ENCODE measurements around the gene NENF. TPM values are rescaled to one million over a fixed set of nuclear protein-coding genes. Genes with fewer than 3 reads are reported as not detected.

NENF gene
- total RNA-seq, 4 donors from 2014 or later, result 42.8 to 113 (median 75.7) TPM

GRCh38 chr1:212487286-212487685 is 54.6 kb downstream of the NENF start:
- Histone ChIP-seq H3K4me1 (peaks cover 0 to 17% (median 5%) of the 10 kb centered on the region in 3 donors), H3K27me3 (no peaks in the 10 kb centered on the region), H3K36me3 (no peaks in the 10 kb centered on the region), H3K9me3 (no peaks in the 10 kb centered on the region), H3K4me3 (no peak overlapping the region), H3K27ac (no peak overlapping the region)
- no peak for ATAC-seq
- WGBS, 2 donors (ENCODE audit: low coverage in 1 of 2), result 88 to 100% methylated on average over 2 of the region's 2 CpGs
- TF ChIP-seq POLR2AphosphoS5 (IDR thresholded peaks at IDR 0.05) (no peak), POLR2A (IDR thresholded peaks at IDR 0.05) (no peak), EP300 (IDR thresholded peaks at IDR 0.05) (no peak)
- TF ChIP-seq, protein P1, sequence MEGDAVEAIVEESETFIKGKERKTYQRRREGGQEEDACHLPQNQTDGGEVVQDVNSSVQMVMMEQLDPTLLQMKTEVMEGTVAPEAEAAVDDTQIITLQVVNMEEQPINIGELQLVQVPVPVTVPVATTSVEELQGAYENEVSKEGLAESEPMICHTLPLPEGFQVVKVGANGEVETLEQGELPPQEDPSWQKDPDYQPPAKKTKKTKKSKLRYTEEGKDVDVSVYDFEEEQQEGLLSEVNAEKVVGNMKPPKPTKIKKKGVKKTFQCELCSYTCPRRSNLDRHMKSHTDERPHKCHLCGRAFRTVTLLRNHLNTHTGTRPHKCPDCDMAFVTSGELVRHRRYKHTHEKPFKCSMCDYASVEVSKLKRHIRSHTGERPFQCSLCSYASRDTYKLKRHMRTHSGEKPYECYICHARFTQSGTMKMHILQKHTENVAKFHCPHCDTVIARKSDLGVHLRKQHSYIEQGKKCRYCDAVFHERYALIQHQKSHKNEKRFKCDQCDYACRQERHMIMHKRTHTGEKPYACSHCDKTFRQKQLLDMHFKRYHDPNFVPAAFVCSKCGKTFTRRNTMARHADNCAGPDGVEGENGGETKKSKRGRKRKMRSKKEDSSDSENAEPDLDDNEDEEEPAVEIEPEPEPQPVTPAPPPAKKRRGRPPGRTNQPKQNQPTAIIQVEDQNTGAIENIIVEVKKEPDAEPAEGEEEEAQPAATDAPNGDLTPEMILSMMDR (IDR thresholded peaks at IDR 0.05), result no peak

GRCh38 chr1:212487774-212488435 is 55.2 kb downstream of the NENF start:
- H3K9me3 ChIP-seq, result no peaks in the 10 kb centered on the region
- H3K36me3 ChIP-seq, result no peaks in the 10 kb centered on the region
- peak; percentile 35 for ATAC-seq
- H3K27ac ChIP-seq, result peak overlapping the region in 3 of 4 donors; percentile 43 to 62 (median 46)
- peaks cover 0 to 17% (median 5%) of the 10 kb centered on the region in 3 donors for H3K4me1 ChIP-seq
- H3K4me3 ChIP-seq, result no peak overlapping the region
- no peaks in the 10 kb centered on the region for H3K27me3 ChIP-seq
- no peak for TF ChIP-seq POLR2A (IDR thresholded peaks at IDR 0.05)
- TF ChIP-seq, protein P1 (IDR thresholded peaks at IDR 0.05), result no peak
- TF ChIP-seq POLR2AphosphoS5 (IDR thresholded peaks at IDR 0.05), result no peak
- TF ChIP-seq EP300 (IDR thresholded peaks at IDR 0.05), result no peak
- WGBS, 2 donors (ENCODE audit: low coverage in 1 of 2), result 81 to 84% methylated on average over 4 to 6 of the region's 7 CpGs

GRCh38 chr1:212488436-212489283 is 55.9 kb downstream of the NENF start:
- Histone ChIP-seq H3K36me3 (no peaks in the 10 kb centered on the region), H3K4me3 (no peak overlapping the region), H3K27ac (peak overlapping the region in 3 of 4 donors; percentile 46 to 62 (median 55)), H3K27me3 (no peaks in the 10 kb centered on the region), H3K4me1 (peaks cover 0 to 17% (median 5%) of the 10 kb centered on the region in 3 donors), H3K9me3 (no peaks in the 10 kb centered on the region)
- TF ChIP-seq POLR2AphosphoS5 (IDR thresholded peaks at IDR 0.05), result peak; percentile 37
- TF ChIP-seq, protein P1 (IDR thresholded peaks at IDR 0.05), result no peak
- ATAC-seq, result peak; percentile 88
- 12 to 16% methylated on average over 3 of the region's 4 CpGs for WGBS, 2 donors (ENCODE audit: low coverage in 1 of 2)

DNA sequence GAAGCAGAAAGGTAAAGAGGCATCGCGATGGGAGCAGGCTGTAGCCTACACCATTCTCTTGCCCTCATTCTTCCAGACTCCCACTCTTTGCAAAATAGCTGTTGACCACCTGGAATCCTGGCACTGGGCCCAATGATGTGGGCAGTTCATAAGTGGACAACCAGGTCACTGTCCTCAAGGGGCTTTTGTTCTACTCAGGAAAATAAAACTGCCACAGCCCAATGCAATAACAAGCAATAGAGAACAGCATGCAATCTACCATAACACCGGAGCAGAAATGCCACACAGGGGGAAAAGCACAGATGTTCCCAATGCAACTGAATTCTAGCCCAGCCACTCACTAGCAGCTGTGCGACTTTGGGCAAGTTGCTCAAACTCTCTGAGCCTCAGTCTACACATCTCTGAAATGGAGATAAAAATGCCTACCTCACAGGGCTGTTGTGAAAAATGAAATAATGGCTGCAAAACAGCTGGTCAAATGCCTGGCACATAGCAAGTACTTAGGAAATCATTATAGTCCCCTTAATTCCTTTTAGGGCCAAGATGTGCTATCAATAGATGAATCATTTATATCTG is 56.7 kb downstream of the NENF start:
- no peak overlapping the region for H3K4me3 ChIP-seq
- no peak for ATAC-seq
- H3K36me3 ChIP-seq, result no peaks in the 10 kb centered on the region
- H3K4me1 ChIP-seq, result peaks cover 0 to 17% (median 5%) of the 10 kb centered on the region in 3 donors
- no peaks in the 10 kb centered on the region for H3K9me3 ChIP-seq
- H3K27ac ChIP-seq, result peak overlapping the region in 2 of 4 donors; percentile 24 to 55
- H3K27me3 ChIP-seq, result no peaks in the 10 kb centered on the region
- WGBS, 2 donors (ENCODE audit: low coverage in 1 of 2), result 60 to 88% methylated on average over 1 to 2 of the region's 4 CpGs
- TF ChIP-seq, protein P1 (IDR thresholded peaks at IDR 0.05), result no peak
- TF ChIP-seq EP300 (IDR thresholded peaks at IDR 0.05) (no peak), POLR2AphosphoS5 (IDR thresholded peaks at IDR 0.05) (no peak), POLR2A (IDR thresholded peaks at IDR 0.05) (no peak)
